HepG2 (cell line): ENCODE results near the gene HNF1B. TPM values are rescaled to one million over a fixed set of nuclear protein-coding genes. Genes with fewer than 3 reads are reported as not detected.

Experiments
- ETV5 ChIP-seq: IDR thresholded peaks from 2 replicates; pipeline ENCODE4 v1.6.1; 2018; ENCODE audit warnings: missing biosample characterization, missing genetic modification reagents, inconsistent platforms, borderline replicate concordance
- FOXP1 ChIP-seq, 2 experiments: fragments of 450-650 bp in 1 of 2; IDR thresholded peaks; 2 replicates each; pipeline ENCODE4 v1.6.1; 2017 to 2018; ENCODE audit warnings: antibody characterized with exemption in 1 of 2
- GFI1 ChIP-seq: sonication (generic); formaldehyde crosslinking; IDR thresholded peaks from 2 replicates; pipeline ENCODE4 v1.5.0; 2020; ENCODE audit warnings: missing genetic modification reagents, mild to moderate bottlenecking, borderline replicate concordance
- MAFF ChIP-seq: IDR thresholded peaks from 2 replicates; pipeline ENCODE4 v1.6.1; 2011; ENCODE audit warnings: low read depth, low read length, improper control_type of control experiment
- MTF1 ChIP-seq: sonication (generic); formaldehyde crosslinking; IDR thresholded peaks from 2 replicates; pipeline ENCODE4 v1.5.0; 2020; ENCODE audit warnings: missing genetic modification reagents
- NR2C2 ChIP-seq: sonication (generic); formaldehyde crosslinking; IDR thresholded peaks from 2 replicates; pipeline ENCODE4 v1.4.0; 2020; ENCODE audit warnings: missing genetic modification reagents, mild to moderate bottlenecking, moderate library complexity, borderline replicate concordance
- PLSCR1 ChIP-seq: sonication (generic); formaldehyde crosslinking; IDR thresholded peaks from 2 replicates; pipeline ENCODE4 v1.5.0; 2020; ENCODE audit warnings: missing genetic modification reagents, mild to moderate bottlenecking, borderline replicate concordance
- TCF12 ChIP-seq, 2 experiments: fragments of 450-650 bp in 1 of 2; sonication (generic) in 1 of 2; formaldehyde crosslinking in 1 of 2; IDR thresholded peaks; 2 replicates each; pipeline versions ENCODE4 v1.6.1 to v1.8.0; 2017 to 2022; ENCODE audit warnings: antibody characterized with exemption in 1 of 2, mild to moderate bottlenecking in 1 of 2, missing genetic modification reagents in 1 of 2, moderate library complexity in 1 of 2
- TCF7 ChIP-seq: sonication (generic); IDR thresholded peaks from 2 replicates; pipeline ENCODE4 v1.6.1; 2016; ENCODE audit warnings: antibody characterized with exemption, low read depth
- THAP9 ChIP-seq: sonication (generic); formaldehyde crosslinking; IDR thresholded peaks from 2 replicates; pipeline ENCODE4; 2020; ENCODE audit warnings: missing genetic modification reagents, mild to moderate bottlenecking, borderline replicate concordance
- ZNF326 ChIP-seq: sonication (generic); formaldehyde crosslinking; IDR thresholded peaks from 2 replicates; pipeline ENCODE4 v1.4.0; 2020; ENCODE audit warnings: missing genetic modification reagents, borderline replicate concordance
- ZNF451 ChIP-seq: sonication (generic); formaldehyde crosslinking; IDR thresholded peaks from 2 replicates; pipeline ENCODE4 v1.5.0; 2020; ENCODE audit warnings: mild to moderate bottlenecking, missing genetic modification reagents
- ZNF580 ChIP-seq: IDR thresholded peaks from 2 replicates; pipeline ENCODE4 v1.6.1; 2016; ENCODE audit warnings: low read depth, borderline replicate concordance
- ZNF770 ChIP-seq: sonication (generic); formaldehyde crosslinking; IDR thresholded peaks from 2 replicates; pipeline ENCODE4 v1.5.0; 2020; ENCODE audit warnings: mild to moderate bottlenecking, missing genetic modification reagents
- ZNF780A ChIP-seq: sonication (generic); formaldehyde crosslinking; IDR thresholded peaks from 2 replicates; pipeline ENCODE4 v1.8.0; 2022; ENCODE audit warnings: mild to moderate bottlenecking, missing genetic modification reagents, moderate library complexity
- polyA plus RNA-seq, 8 experiments: library from polyadenylated mRNA; depleted of rRNA in 3 of 8; stranded (reverse) in 7 of 8; unstranded in 1 of 8; fragments of >200 nt; fragmentation: Illumina TruSeq in 4 of 8; extraction: Trizol in 4 of 8; gene quantifications; 2 replicates each; pipeline versions ENCODE4 v1.2.1 to v1.2.3, GENCODE V29; 2011 to 2016; ENCODE audit warnings: low read depth in 4 of 8, missing spikeins in 1 of 8, mixed read lengths in 1 of 8; ENCODE audit not compliant: insufficient read depth in 1 of 8
- total RNA-seq, 5 experiments: library from RNA; depleted of rRNA; stranded (reverse); fragments of >200 nt; fragmentation: Illumina TruSeq; extraction: Trizol; gene quantifications; 2 replicates each; pipeline ENCODE4 v1.2.3, GENCODE V29; 2016; ENCODE audit warnings: low read depth in 1 of 5
- TF ChIP-seq, protein P1 (sequence below): sonication (generic); formaldehyde crosslinking; IDR thresholded peaks from 2 replicates; pipeline ENCODE4 v1.4.0; 2020; ENCODE audit warnings: mild to moderate bottlenecking, missing genetic modification reagents, borderline replicate concordance

HNF1B gene
- total and polyA plus RNA-seq, 2 of the 13 experiments (the other 11 are each of a cell fraction or from before 2014, with no cell fraction given), result 1.9 to 5.3 TPM

- TF ChIP-seq ZNF770 (CRISPR knock-in tag), result no peak
- no peak for TF ChIP-seq ZNF326 (CRISPR knock-in tag)
- TF ChIP-seq ZNF780A (CRISPR knock-in tag), result no peak
- TF ChIP-seq ZNF580 (CRISPR knock-in tag), result no peak
- TF ChIP-seq NR2C2 (CRISPR knock-in tag), result peak; percentile 2; the same call in 1 of the 2 replicates
- no peak for TF ChIP-seq TCF12 (IDR thresholded peaks at IDR 0.05)
- peak; percentile 29; the same call in 1 of the 2 replicates for TF ChIP-seq TCF12 (CRISPR knock-in tag; IDR thresholded peaks at IDR 0.05)
- 0 out of 2 replicates have a peak, but pooled peaks have one; percentile 10 for TF ChIP-seq TCF7
- no peak for TF ChIP-seq FOXP1 (IDR thresholded peaks at IDR 0.05)
- peak; percentile 8; the same call in 1 of the 2 replicates for TF ChIP-seq FOXP1 (CRISPR knock-in tag; IDR thresholded peaks at IDR 0.05)
- TF ChIP-seq GFI1 (CRISPR knock-in tag), result peak; percentile 57; the same call in 1 of the 2 replicates
- 0 out of 2 replicates have a peak, but pooled peaks have one; percentile 12 for TF ChIP-seq THAP9 (CRISPR knock-in tag)
- TF ChIP-seq MTF1, result no peak
- TF ChIP-seq ETV5 (CRISPR knock-in tag), result peak; percentile 7; the same call in 1 of the 2 replicates
- no peak for TF ChIP-seq PLSCR1 (CRISPR knock-in tag)
- 0 out of 2 replicates have a peak, but pooled peaks have one; percentile 71 for TF ChIP-seq ZNF451 (CRISPR knock-in tag)
- TF ChIP-seq, protein P1, sequence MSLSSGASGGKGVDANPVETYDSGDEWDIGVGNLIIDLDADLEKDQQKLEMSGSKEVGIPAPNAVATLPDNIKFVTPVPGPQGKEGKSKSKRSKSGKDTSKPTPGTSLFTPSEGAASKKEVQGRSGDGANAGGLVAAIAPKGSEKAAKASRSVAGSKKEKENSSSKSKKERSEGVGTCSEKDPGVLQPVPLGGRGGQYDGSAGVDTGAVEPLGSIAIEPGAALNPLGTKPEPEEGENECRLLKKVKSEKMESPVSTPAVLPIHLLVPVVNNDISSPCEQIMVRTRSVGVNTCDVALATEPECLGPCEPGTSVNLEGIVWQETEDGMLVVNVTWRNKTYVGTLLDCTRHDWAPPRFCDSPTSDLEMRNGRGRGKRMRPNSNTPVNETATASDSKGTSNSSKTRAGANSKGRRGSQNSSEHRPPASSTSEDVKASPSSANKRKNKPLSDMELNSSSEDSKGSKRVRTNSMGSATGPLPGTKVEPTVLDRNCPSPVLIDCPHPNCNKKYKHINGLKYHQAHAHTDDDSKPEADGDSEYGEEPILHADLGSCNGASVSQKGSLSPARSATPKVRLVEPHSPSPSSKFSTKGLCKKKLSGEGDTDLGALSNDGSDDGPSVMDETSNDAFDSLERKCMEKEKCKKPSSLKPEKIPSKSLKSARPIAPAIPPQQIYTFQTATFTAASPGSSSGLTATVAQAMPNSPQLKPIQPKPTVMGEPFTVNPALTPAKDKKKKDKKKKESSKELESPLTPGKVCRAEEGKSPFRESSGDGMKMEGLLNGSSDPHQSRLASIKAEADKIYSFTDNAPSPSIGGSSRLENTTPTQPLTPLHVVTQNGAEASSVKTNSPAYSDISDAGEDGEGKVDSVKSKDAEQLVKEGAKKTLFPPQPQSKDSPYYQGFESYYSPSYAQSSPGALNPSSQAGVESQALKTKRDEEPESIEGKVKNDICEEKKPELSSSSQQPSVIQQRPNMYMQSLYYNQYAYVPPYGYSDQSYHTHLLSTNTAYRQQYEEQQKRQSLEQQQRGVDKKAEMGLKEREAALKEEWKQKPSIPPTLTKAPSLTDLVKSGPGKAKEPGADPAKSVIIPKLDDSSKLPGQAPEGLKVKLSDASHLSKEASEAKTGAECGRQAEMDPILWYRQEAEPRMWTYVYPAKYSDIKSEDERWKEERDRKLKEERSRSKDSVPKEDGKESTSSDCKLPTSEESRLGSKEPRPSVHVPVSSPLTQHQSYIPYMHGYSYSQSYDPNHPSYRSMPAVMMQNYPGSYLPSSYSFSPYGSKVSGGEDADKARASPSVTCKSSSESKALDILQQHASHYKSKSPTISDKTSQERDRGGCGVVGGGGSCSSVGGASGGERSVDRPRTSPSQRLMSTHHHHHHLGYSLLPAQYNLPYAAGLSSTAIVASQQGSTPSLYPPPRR, result 0 out of 2 replicates have a peak, but pooled peaks have one; percentile 13
- TF ChIP-seq MAFF, result no peak
Observed at GRCh38 chr17:37742762-37743611, 1.9 kb downstream of the HNF1B start (continued).
